Stimulated activated CD4-positive, alpha-beta T cell treated with anti-CD3 and anti-CD28 coated beads, Interleukin-1b, Interleukin-23, amount 100 ng/mL, for 48 hours (primary cell): ENCODE measurements around the gene RAP1A.
"Not testable (repeated sequence)": the region's sequence is repeated elsewhere in the genome, so short reads cannot be mapped to it uniquely, and the experiment has no call there.

ENCODE experiments used
- DNase-seq: peaks from one replicate; pipeline ENCODE4 v3.0.0-alpha.2; 2020

The RAP1A gene

GRCh38 chr1:111631502-111631901 lies 11.9 kb downstream of the RAP1A start:
- no peak for DNase-seq

DNA sequence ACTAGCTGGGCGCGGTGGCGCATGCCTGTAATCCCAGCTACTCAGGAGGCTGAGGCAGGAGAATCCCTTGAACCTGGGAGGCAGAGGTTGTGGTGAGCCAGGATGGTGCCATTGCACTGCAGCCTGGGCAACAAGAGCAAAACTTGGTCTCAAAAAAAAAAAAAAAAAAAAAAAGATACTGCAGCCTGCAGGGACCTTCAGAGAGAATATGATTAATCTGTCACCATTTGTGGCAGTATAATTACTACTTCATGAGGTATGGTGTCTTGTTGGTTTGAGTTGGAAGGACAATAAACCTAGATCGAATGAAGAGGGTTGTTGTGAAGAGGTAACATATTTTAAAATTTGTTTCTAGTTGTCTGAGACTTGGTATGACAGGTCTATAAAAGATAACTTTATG lies 13.2 kb downstream of the RAP1A start:
- DNase-seq, result not testable (repeated sequence)

- DNase-seq, result no peak
Measured at GRCh38 chr1:111633736-111634247, 14.2 kb downstream of the RAP1A start.

DNA sequence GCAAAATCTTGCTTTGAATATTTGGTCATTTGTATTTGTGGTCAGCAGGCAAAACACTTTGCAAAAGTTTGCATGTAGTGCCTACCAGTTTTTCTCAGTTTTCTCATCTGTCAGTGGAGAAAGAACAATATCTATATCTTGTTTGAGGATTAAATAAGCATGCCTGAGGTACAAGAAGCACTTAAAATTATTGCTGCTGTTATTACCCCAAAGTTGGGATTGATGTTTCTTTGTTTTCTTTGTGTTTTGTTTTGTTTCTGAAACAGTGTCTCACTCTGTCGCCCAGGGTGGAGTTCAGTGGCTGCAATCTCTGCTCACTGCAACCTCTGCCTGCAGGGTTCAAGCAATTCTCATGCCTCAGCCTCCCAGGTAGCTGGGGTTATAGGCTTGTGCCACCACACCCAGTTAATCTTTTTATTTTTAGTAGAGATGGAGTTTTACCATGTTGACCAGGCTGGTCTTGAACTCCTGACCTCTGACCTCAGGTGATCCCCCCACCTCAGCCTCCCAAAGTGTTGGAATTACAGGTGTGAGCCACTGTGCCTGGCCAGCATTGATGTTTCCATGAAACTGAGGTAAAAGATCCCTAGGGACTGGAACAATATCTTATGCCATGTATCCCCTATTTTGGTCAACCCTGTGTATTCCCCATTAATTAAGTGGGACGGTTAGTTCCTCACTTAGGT lies 15.9 kb downstream of the RAP1A start:
- DNase-seq, result no peak

DNA sequence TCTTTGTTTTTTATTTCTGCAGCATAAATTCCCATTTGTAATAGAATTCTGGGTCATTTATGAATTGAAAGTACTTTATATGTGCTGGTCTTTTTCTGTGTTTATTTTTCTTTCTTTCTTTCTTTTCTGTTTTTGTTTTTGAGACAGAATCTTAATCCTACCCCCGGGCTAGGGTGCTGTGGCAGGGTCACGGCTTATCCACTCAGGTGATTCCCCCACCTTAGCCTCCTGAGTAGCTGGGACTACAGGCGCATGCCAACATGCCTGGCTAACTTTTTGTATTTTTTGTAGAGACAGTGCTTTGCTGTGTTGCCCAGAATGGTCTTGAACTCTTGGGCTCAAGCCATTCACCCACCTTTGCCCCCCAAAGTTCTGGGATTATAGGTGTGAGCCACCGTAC lies 18.7 kb downstream of the RAP1A start:
- DNase-seq, result no peak

DNA sequence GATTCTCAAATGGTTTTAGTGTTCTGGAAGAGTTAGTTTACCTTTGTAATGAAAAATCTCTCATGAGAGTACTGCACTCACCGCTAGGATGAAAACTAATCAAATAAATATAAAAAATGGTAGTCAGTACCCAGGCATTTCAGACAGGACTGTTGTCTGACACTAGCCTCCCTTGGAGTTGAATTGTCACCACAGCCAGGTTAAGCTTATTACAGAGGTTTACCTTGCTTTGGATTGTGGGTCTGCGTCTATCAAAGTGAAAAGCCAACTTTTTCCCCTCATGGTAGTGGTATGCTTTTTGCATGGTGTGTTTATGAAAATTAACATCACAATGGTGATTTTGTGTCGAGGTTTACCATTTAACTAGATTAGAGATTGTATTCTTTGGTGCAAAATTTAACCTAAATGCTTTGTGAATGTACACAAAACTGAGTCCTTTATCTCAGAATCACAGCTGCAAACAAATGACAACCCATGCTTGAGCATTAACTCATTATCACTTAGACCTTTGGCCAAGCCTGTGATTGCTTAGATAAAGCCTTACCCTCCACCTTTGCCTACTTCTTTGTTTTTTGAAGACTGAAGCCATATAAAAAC lies 20.1 kb downstream of the RAP1A start:
- no peak for DNase-seq

- DNase-seq, result no peak
Measured at GRCh38 chr1:111643097-111643496, 23.5 kb downstream of the RAP1A start.

- no peak for DNase-seq
Measured at GRCh38 chr1:111643696-111644095, 24.1 kb downstream of the RAP1A start.

- no peak for DNase-seq
Measured at GRCh38 chr1:111644506-111644905, 24.9 kb downstream of the RAP1A start.

GRCh38 chr1:111647736-111648135 lies 28.1 kb downstream of the RAP1A start:
- no peak for DNase-seq

- DNase-seq, result no peak
Measured at GRCh38 chr1:111648806-111649205, 29.2 kb downstream of the RAP1A start.

DNA sequence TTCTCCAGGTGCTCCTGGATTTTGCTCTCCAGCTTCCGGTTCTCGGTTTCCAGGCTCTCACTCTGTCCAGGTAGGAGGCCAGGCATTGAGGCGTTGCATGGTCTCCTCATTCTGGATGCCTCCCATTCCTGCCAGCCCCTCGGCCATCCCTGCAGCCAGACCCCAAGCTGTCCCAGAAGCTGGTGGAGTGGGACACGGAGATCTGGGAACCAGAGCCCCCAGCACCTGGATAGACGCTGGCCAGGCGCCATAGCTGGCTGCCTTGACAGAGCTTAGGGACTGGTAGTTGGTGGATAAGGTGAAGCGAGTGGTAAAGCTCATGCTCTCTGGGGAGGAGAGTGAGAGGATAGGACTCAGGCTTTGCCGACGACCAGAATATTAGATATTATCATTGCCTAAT lies 29.6 kb downstream of the RAP1A start:
- no peak for DNase-seq

GRCh38 chr1:111649648-111650047 lies 30.1 kb downstream of the RAP1A start:
- no peak for DNase-seq

DNA sequence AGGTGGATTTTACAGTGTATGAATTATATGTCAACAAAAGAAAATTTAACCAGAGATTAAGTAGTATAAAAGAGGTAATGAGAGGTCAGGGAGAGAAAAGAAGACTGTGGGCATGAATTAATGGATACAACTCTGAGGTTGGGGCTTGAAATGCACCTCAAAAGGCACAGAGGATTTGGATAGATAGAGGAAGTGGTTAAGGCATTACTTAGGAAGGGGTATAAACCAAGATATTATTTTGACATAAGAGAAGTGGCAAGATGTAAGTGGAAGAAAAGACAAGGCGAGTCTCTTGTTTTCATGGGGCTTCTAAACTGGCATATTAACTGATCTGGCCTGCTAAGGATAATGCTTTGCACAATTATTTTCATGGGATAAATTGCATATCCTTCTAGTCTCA lies 34.1 kb downstream of the RAP1A start:
- DNase-seq, result no peak

- DNase-seq, result no peak
Measured at GRCh38 chr1:111654839-111655238, 35.2 kb downstream of the RAP1A start.

GRCh38 chr1:111656086-111657017 lies 36.8 kb downstream of the RAP1A start:
- DNase-seq, result no peak

GRCh38 chr1:111658622-111659021 lies 39.0 kb downstream of the RAP1A start:
- DNase-seq, result no peak

GRCh38 chr1:111660204-111661150 lies 40.9 kb downstream of the RAP1A start:
- no peak for DNase-seq

DNA sequence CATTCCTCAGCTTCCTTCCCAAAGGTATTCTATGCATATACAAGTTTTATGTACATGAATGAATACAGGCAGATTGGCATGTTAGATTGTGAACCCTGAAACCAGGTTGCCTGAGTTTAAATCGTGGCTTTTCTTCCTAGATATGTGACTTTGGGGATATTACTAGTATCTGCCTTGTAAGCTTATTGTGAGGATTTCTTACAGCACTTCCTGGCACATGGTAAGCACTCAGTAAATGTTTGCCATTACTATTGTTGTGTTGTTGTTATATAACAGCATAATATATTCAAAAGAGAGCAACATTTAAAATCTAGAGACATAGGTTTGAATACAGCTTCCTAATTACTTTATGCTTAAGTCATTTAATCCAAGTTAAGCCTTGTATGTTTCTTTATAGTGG lies 45.1 kb downstream of the RAP1A start:
- DNase-seq, result no peak

- DNase-seq, result no peak
Measured at GRCh38 chr1:111665497-111665896, 45.9 kb downstream of the RAP1A start.

GRCh38 chr1:111666828-111667227 lies 47.2 kb downstream of the RAP1A start:
- DNase-seq, result no peak

GRCh38 chr1:111669268-111669667 lies 49.7 kb downstream of the RAP1A start:
- no peak for DNase-seq
